ENCODE measurements around the gene CREB3L2. TPM values are rescaled to one million over a fixed set of nuclear protein-coding genes. Genes with fewer than 3 reads are reported as not detected.

The CREB3L2 gene
- total and polyA plus RNA-seq, 4 experiments from 2014 or later = 6.8 to 41.3 (median 28.3) TPM

DNA sequence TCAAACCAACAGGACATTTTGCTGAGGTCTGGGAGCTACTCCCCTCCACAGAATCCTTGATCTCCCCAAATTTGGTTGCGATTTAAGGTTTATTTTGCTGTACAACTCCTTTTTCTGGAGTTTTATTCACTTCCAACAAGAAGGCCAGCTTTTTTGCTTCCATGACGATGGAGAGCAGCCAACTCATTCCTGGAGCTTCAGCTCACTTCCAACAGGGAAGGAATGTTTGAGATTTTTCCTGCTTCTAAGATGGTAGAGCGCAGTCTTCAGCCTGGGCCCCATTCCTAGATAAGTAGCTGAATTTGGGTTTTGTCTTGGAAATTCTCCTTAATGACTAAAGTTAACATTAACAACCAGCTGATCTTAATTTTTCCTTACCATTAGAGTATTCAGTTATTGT, 30.9 kb upstream of the CREB3L2 start:
- peaks cover 0 to 15% (median 7%) of the 10 kb centered on the region in 8 donors for H3K9me3 Mint-ChIP-seq
- CTCF ChIA-PET (ENCODE audit: partially characterized antibody) = no interaction called here
- POLR2A ChIA-PET (ENCODE audit: partially characterized antibody) = interaction anchor here (1.2 kb wide), 1 partner anchor 9 kb away, joined by 4 read pairs; no protein-coding TSS in a partner anchor
- DNase-seq = no peak
- H3K4me1 ChIP-seq (ENCODE audit: insufficient read depth, low read length) = no peaks in the 10 kb centered on the region
- H3K27me3 ChIP-seq (ENCODE audit: insufficient read depth, low read length) = no peaks in the 10 kb centered on the region
- no peaks in the 10 kb centered on the region for H3K36me3 ChIP-seq (ENCODE audit: insufficient read depth, low read length)
- no peak overlapping the region for H3K4me3 ChIP-seq (ENCODE audit: low read length in 2 of 2)
- no peaks in the 10 kb centered on the region for H3K9me3 ChIP-seq (ENCODE audit: control insufficient read depth in 1 of 2, low read length in 2 of 2)
- H3K27ac ChIP-seq (ENCODE audit: low read depth, low read length) = no peak overlapping the region
- H3K27me3 Mint-ChIP-seq = peaks cover 4 to 6% of the 10 kb centered on the region in 2 donors
- intact Hi-C loops (cut with micrococcal nuclease) = no loop called here
- H3K27ac Mint-ChIP-seq = no peak overlapping the region
- H3K4me3 Mint-ChIP-seq = no peak overlapping the region
- no peaks in the 10 kb centered on the region for H3K4me1 Mint-ChIP-seq
- H3K36me3 Mint-ChIP-seq = peaks cover 3 to 4% of the 10 kb centered on the region in 2 donors

DNA sequence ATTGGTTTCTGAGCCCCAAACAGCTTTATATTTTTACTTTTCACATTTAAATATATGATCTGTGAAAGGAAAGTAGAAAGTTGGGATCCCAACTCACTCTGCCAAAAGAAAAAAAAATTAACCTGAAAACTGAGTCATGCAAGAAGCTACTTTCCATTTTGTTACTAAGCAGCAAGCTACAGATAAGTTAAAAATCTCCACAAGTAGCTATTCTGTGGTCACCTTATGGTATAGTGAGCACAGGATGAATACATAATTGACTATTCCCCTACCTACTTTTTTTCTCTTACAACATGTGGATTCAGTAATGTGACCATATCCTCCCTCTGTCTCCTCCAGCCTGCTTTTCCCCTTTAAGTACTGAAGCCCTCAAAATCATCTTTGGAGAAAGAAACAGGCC, 30.3 kb upstream of the CREB3L2 start:
- H3K27me3 ChIP-seq (ENCODE audit: insufficient read depth, low read length) = no peaks in the 10 kb centered on the region
- H3K36me3 ChIP-seq (ENCODE audit: insufficient read depth, low read length) = no peaks in the 10 kb centered on the region
- ChIA-PET CTCF (ENCODE audit: partially characterized antibody) (no interaction called here), POLR2A (ENCODE audit: partially characterized antibody) (no interaction called here)
- Mint-ChIP-seq H3K4me1 (no peaks in the 10 kb centered on the region), H3K4me3 (no peak overlapping the region), H3K27me3 (peaks cover 4 to 6% of the 10 kb centered on the region in 2 donors), H3K9me3 (peaks cover 0 to 15% (median 7%) of the 10 kb centered on the region in 8 donors), H3K27ac (no peak overlapping the region), H3K36me3 (peaks cover 3 to 4% of the 10 kb centered on the region in 2 donors)
- DNase-seq = no peak
- H3K27ac ChIP-seq (ENCODE audit: low read depth, low read length) = no peak overlapping the region
- H3K4me3 ChIP-seq (ENCODE audit: low read length in 2 of 2) = no peak overlapping the region
- H3K9me3 ChIP-seq (ENCODE audit: control insufficient read depth in 1 of 2, low read length in 2 of 2) = no peaks in the 10 kb centered on the region
- H3K4me1 ChIP-seq (ENCODE audit: insufficient read depth, low read length) = no peaks in the 10 kb centered on the region
- intact Hi-C loops (cut with micrococcal nuclease) = no loop called here

DNA sequence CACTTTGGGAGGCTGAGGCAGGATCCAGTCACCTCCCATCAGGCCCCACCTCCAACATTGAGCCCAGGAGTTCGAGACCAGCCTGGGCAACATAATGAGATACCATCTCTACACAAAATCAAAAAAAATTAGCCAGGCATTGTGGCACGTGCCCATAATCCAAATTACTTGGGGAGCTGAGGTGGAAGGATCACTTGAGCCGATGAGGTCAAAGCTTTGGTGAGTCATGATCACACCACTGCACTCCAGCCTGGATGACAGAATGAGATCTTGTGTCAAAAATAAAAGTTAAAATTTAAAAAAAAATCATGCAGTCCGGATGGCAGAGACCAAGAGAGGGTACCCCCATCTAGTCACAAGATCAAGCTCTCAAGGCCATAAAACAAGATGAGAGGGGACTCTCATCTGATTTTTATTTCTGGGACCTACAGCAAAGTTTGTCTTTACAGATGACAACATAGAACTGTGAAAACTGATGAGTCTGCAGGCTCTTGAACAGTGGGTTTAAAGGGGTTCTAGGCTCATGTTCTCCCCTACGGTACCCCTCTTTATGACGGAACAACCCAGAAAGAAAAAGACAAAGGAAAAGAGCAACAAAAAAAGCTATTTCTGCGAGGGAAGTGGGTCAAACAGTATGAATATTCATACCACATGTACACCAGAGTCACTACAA, 28.9 kb upstream of the CREB3L2 start:
- H3K27me3 ChIP-seq (ENCODE audit: insufficient read depth, low read length) = no peaks in the 10 kb centered on the region
- no peak overlapping the region for H3K27ac ChIP-seq (ENCODE audit: low read depth, low read length)
- Mint-ChIP-seq H3K36me3 (peaks cover 0 to 4% of the 10 kb centered on the region in 2 donors), H3K4me3 (no peak overlapping the region), H3K4me1 (no peaks in the 10 kb centered on the region), H3K27me3 (peaks cover 1 to 2% of the 10 kb centered on the region in 2 donors), H3K27ac (no peak overlapping the region), H3K9me3 (peaks cover 0 to 5% (median 2%) of the 10 kb centered on the region in 8 donors)
- H3K36me3 ChIP-seq (ENCODE audit: insufficient read depth, low read length) = no peaks in the 10 kb centered on the region
- intact Hi-C loops (cut with micrococcal nuclease) = no loop called here
- no peaks in the 10 kb centered on the region for H3K9me3 ChIP-seq (ENCODE audit: control insufficient read depth in 1 of 2, low read length in 2 of 2)
- no peak overlapping the region for H3K4me3 ChIP-seq (ENCODE audit: low read length in 2 of 2)
- CTCF ChIA-PET (ENCODE audit: partially characterized antibody) = no interaction called here
- POLR2A ChIA-PET (ENCODE audit: partially characterized antibody) = no interaction called here
- no peak for DNase-seq
- no peaks in the 10 kb centered on the region for H3K4me1 ChIP-seq (ENCODE audit: insufficient read depth, low read length)

DNA sequence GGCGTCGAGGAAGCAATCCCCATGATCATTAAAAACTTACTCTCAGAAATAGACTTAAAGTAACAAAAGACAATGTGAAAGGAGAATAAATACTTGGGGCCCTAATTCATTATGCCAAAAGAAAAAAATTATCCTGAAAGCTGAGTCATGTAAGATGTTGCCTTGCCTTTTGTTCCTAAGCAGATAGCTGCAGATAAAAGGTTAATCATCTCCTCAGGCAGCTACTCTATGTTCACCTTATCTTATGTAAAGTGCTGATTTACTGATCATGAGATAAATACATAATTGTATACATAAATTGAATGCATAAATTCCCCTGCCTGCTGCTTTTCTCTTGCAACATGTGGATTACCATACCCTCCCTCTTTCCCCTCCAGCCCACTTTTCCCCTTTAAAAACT, 28.1 kb upstream of the CREB3L2 start:
- H3K27ac Mint-ChIP-seq = no peak overlapping the region
- no peaks in the 10 kb centered on the region for H3K4me1 ChIP-seq (ENCODE audit: insufficient read depth, low read length)

DNA sequence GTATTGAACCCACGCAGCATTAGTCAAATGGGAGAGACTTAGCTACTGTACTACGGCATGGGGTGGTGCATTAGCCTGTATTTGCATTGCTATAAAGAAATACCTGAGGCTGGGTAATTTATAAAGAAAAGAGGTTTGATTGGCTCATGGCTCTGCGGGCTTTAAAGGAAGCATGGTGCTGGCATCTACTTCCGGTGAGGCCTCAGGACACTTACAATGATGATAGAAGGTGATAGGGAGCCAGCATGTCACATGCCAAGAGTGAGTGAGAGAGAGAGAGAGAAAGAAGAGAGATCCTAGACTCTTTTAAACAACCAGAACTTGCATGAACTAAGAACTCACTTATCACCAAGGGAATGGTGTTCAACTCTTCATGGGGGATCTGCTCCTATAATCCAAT, 27.2 kb upstream of the CREB3L2 start:
- CTCF ChIA-PET (ENCODE audit: partially characterized antibody) = no interaction called here

More for the DNA sequence above, 28.1 kb upstream of the CREB3L2 start:
- H3K36me3 ChIP-seq (ENCODE audit: insufficient read depth, low read length) = no peaks in the 10 kb centered on the region
- H3K27ac ChIP-seq (ENCODE audit: low read depth, low read length) = no peak overlapping the region
- H3K4me3 ChIP-seq (ENCODE audit: low read length in 2 of 2) = no peak overlapping the region
- H3K27me3 ChIP-seq (ENCODE audit: insufficient read depth, low read length) = no peaks in the 10 kb centered on the region
- H3K9me3 ChIP-seq (ENCODE audit: control insufficient read depth in 1 of 2, low read length in 2 of 2) = no peaks in the 10 kb centered on the region
- POLR2A ChIA-PET (ENCODE audit: partially characterized antibody) = no interaction called here
- Mint-ChIP-seq H3K27me3 (peaks cover 1 to 2% of the 10 kb centered on the region in 2 donors), H3K4me3 (no peak overlapping the region), H3K4me1 (no peaks in the 10 kb centered on the region), H3K9me3 (peaks cover 0 to 9% (median 4%) of the 10 kb centered on the region in 8 donors), H3K36me3 (peaks cover 0 to 4% of the 10 kb centered on the region in 2 donors)
- intact Hi-C loops (cut with micrococcal nuclease) = no loop called here
- no peak for DNase-seq
- CTCF ChIA-PET (ENCODE audit: partially characterized antibody) = no interaction called here

DNA sequence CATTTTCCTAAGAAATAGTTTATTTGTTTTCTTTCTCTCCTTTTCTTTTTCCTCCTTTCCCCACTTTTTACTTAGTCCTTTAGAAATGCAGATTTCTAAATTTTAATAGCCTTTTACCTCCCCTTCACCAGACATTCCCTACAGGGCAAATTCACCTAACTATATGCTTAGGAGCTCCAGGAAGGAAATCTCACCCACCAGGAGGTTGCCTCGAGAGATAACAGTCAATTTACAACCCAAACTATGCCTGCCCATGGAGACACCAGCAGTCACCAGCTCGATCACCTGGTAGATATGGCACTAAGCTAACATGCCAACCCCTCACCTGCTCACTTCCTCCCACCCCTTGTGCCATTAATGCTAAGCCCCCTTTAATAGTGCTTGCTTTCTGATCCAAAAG, 25.2 kb upstream of the CREB3L2 start:
- no peaks in the 10 kb centered on the region for H3K4me1 ChIP-seq (ENCODE audit: insufficient read depth, low read length)
- H3K4me3 ChIP-seq (ENCODE audit: low read length in 2 of 2) = no peak overlapping the region
- DNase-seq = no peak
- H3K36me3 Mint-ChIP-seq = peaks cover 0 to 4% of the 10 kb centered on the region in 2 donors
- H3K27me3 ChIP-seq (ENCODE audit: insufficient read depth, low read length) = no peaks in the 10 kb centered on the region
- intact Hi-C loops (cut with micrococcal nuclease) = no loop called here
- peaks cover 0 to 2% (median 0%) of the 10 kb centered on the region in 4 donors for H3K4me1 Mint-ChIP-seq
- no peak overlapping the region for H3K27ac Mint-ChIP-seq
- H3K4me3 Mint-ChIP-seq = no peak overlapping the region
- no peaks in the 10 kb centered on the region for H3K9me3 ChIP-seq (ENCODE audit: control insufficient read depth in 1 of 2, low read length in 2 of 2)
- ChIA-PET CTCF (ENCODE audit: partially characterized antibody) (no interaction called here), POLR2A (ENCODE audit: partially characterized antibody) (no interaction called here)
- H3K36me3 ChIP-seq (ENCODE audit: insufficient read depth, low read length) = no peaks in the 10 kb centered on the region
- peaks cover 2 to 4% of the 10 kb centered on the region in 2 donors for H3K27me3 Mint-ChIP-seq
- peaks cover 0 to 9% (median 2%) of the 10 kb centered on the region in 8 donors for H3K9me3 Mint-ChIP-seq
- no peak overlapping the region for H3K27ac ChIP-seq (ENCODE audit: low read depth, low read length)

More for the DNA sequence above, 27.2 kb upstream of the CREB3L2 start:
- no peak overlapping the region for H3K27ac Mint-ChIP-seq
- peaks cover 0 to 9% (median 2%) of the 10 kb centered on the region in 8 donors for H3K9me3 Mint-ChIP-seq
- no peaks in the 10 kb centered on the region for H3K4me1 Mint-ChIP-seq
- H3K4me3 ChIP-seq (ENCODE audit: low read length in 2 of 2) = no peak overlapping the region
- POLR2A ChIA-PET (ENCODE audit: partially characterized antibody) = no interaction called here
- H3K4me3 Mint-ChIP-seq = no peak overlapping the region
- no peak overlapping the region for H3K27ac ChIP-seq (ENCODE audit: low read depth, low read length)
- H3K36me3 ChIP-seq (ENCODE audit: insufficient read depth, low read length) = no peaks in the 10 kb centered on the region
- no peaks in the 10 kb centered on the region for H3K4me1 ChIP-seq (ENCODE audit: insufficient read depth, low read length)
- no peaks in the 10 kb centered on the region for H3K27me3 ChIP-seq (ENCODE audit: insufficient read depth, low read length)
- H3K27me3 Mint-ChIP-seq = peaks cover 1 to 2% of the 10 kb centered on the region in 2 donors
- peaks cover 0 to 4% of the 10 kb centered on the region in 2 donors for H3K36me3 Mint-ChIP-seq
- intact Hi-C loops (cut with micrococcal nuclease) = no loop called here
- no peaks in the 10 kb centered on the region for H3K9me3 ChIP-seq (ENCODE audit: control insufficient read depth in 1 of 2, low read length in 2 of 2)
- DNase-seq = no peak

DNA sequence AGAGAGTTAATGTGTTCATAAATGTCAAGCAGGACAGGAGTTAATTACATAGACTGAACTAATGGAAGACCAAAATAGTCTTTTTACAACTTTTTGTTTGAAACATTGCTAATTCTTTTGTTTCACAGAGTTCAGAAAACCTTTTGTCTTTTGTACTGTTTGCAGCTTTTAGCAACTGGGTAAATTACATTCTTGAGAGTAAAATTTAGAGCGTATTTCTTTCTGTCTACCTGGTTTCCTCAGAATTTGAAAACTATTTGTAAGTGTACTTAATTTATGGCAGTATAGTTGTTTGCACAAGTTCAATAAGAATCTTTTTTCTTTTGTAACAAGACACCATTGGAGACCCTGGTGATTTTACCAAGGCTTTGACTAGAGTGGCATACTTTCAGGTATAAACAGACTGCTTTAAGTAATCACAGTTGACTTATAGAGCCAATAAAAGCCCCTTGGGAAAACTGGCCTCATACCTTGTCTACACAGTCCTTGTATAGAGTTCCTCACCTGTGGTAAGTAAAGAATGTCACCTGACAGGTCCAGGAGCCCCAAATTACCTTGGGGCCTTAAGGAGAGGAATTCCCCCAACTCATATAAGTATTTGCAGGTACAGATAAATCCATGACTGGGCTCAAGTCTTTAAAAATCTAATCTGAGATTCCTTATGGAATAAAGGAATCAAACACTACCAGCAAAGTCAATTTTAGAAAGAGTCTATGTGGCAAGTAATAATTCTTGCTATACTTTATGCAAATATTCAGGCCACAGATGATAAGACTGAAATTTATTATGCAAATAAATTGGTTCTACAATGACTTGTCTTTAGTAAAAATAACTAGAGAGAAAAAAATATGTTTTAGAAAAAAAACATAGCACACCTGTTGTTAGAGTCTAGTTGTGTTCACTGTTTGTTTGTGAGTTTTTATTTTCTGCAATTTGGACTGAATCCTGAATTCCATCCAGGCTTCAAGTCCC, 23.6 kb upstream of the CREB3L2 start:
- Histone ChIP-seq H3K27ac (ENCODE audit: low read depth, low read length) (no peak overlapping the region), H3K4me1 (ENCODE audit: insufficient read depth, low read length) (no peaks in the 10 kb centered on the region), H3K9me3 (ENCODE audit: control insufficient read depth in 1 of 2, low read length in 2 of 2) (no peaks in the 10 kb centered on the region), H3K27me3 (ENCODE audit: insufficient read depth, low read length) (no peaks in the 10 kb centered on the region), H3K36me3 (ENCODE audit: insufficient read depth, low read length) (no peaks in the 10 kb centered on the region), H3K4me3 (ENCODE audit: low read length in 2 of 2) (no peak overlapping the region)
- intact Hi-C loops (cut with micrococcal nuclease) = no loop called here
- peaks cover 0 to 9% (median 2%) of the 10 kb centered on the region in 8 donors for H3K9me3 Mint-ChIP-seq
- peaks cover 0 to 4% of the 10 kb centered on the region in 2 donors for H3K27me3 Mint-ChIP-seq
- DNase-seq = no peak
- peaks cover 0 to 4% of the 10 kb centered on the region in 2 donors for H3K36me3 Mint-ChIP-seq
- H3K4me1 Mint-ChIP-seq = peaks cover 0 to 2% (median 0%) of the 10 kb centered on the region in 4 donors
- CTCF ChIA-PET (ENCODE audit: partially characterized antibody) = no interaction called here
- H3K27ac Mint-ChIP-seq = no peak overlapping the region
- no peak overlapping the region for H3K4me3 Mint-ChIP-seq
- POLR2A ChIA-PET (ENCODE audit: partially characterized antibody) = no interaction called here
